AG04449 (cell line): ENCODE results near the gene TRIM33.

Experiments
- CTCF ChIA-PET: fragments of 350-600 bp; formaldehyde crosslinking; extraction: SDS; loops from one replicate; lab custom pipeline; 2021; ENCODE audit warnings: antibody characterized with exemption; lab: Yijun Ruan, JAX
- POLR2A ChIA-PET: fragments of 400-600, 350-600 bp; formaldehyde crosslinking; extraction: SDS; loops from one replicate; lab custom pipeline; 2020; ENCODE audit warnings: antibody characterized with exemption, inconsistent platforms; lab: Yijun Ruan, JAX
- DNase-seq: peaks from one replicate; pipeline ENCODE4 v3.0.0-alpha.2; 2010; ENCODE audit warnings: low read depth, low spot score
- H3K4me3 ChIP-seq: 2 replicates; pipeline ENCODE4 v1.5.1; 2011; ENCODE audit warnings: low read depth, mild to moderate bottlenecking, control low read depth, low read length
- TF ChIP-seq, protein P1 (sequence below): IDR thresholded peaks from one replicate; pipeline ENCODE4 v1.5.1; 2011; ENCODE audit warnings: mild to moderate bottlenecking, moderate library complexity, low read length, control low read depth, inconsistent platforms; ENCODE audit not compliant: insufficient read depth; ENCODE audit errors: missing control alignments

TRIM33 gene

DNA sequence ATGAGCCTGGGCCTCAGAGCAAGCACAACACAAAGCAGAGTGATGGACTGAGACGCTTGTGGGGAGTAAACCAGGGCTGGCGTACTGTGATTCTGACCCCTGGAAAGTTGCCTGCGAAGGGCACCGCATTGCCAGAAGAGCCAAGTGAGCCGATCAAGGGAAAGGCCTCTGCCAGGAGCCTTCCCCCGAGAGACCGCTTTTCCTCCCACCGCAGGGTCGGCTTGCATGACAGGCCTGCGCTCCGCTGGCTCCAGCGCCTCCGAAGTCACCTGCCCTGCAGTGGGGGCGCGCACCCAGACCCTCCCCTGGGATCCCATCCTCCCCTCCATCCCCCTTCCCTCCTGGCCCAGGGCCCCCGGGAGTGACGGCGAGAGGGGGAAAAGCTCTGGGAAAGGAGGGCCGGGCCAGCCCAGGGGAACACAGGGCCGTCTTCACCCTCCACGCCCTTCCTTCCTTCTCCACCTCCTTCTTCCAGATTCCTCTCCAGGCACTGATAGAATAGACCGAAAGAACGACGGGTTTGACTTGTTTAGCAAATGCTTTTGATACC lies 165.0 kb downstream of the TRIM33 start:
- H3K4me3 ChIP-seq, result peak overlapping the region; percentile 41
- DNase-seq, result no peak
- TF ChIP-seq, protein P1, sequence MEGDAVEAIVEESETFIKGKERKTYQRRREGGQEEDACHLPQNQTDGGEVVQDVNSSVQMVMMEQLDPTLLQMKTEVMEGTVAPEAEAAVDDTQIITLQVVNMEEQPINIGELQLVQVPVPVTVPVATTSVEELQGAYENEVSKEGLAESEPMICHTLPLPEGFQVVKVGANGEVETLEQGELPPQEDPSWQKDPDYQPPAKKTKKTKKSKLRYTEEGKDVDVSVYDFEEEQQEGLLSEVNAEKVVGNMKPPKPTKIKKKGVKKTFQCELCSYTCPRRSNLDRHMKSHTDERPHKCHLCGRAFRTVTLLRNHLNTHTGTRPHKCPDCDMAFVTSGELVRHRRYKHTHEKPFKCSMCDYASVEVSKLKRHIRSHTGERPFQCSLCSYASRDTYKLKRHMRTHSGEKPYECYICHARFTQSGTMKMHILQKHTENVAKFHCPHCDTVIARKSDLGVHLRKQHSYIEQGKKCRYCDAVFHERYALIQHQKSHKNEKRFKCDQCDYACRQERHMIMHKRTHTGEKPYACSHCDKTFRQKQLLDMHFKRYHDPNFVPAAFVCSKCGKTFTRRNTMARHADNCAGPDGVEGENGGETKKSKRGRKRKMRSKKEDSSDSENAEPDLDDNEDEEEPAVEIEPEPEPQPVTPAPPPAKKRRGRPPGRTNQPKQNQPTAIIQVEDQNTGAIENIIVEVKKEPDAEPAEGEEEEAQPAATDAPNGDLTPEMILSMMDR, result peak; percentile 9
- CTCF ChIA-PET, result interaction anchor here (0.9 to 8.4 kb wide), 34 partner anchors 8 to 374 kb away, joined by 3 to 103 read pairs (median 5); partner anchors contain the start of genes AMPD1, DENND2C and OLFML3
- POLR2A ChIA-PET, result no interaction called here

DNA sequence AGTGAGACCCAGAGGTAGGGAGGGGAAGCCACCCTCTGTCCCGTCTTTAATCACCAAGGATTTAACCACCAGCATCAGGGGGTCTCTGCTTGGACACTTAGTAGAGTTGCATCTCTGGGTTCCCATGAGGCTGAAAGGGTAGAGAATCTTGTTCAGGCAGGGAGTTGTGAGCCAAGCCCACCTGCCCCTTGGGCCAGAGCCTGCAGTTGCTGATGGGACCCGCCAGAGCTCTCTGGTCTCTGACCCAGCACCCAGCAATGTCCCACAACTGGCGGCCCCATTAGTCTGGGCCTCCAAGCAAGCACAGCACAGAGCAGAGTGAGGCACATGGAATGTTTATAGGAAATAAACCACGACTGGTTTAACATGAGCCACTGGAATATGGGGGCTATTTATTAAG lies 166.3 kb downstream of the TRIM33 start:
- DNase-seq, result no peak
- CTCF ChIA-PET, result interaction anchor here (1.7 to 8.4 kb wide), 10 partner anchors 9 to 367 kb away, joined by 5 to 103 read pairs (median 30); partner anchors contain the start of genes DENND2C and OLFML3
- POLR2A ChIA-PET, result no interaction called here

More for the DNA sequence above, 166.3 kb downstream of the TRIM33 start:
- TF ChIP-seq, protein P1, result no peak
- no peak overlapping the region for H3K4me3 ChIP-seq
